Keratinocyte (primary cell): ENCODE results near the gene DNLZ. TPM values are rescaled to one million over a fixed set of nuclear protein-coding genes. Genes with fewer than 3 reads are reported as not detected.

ENCODE experiments used
- DNase-seq: peaks from one replicate; pipeline ENCODE4 v3.0.0-alpha.2; 2011; ENCODE audit warnings: low read depth, missing footprints, low spot score
- FAIRE-seq: peaks from 2 replicates; lab custom pipeline; 2011; peaks lifted over from hg19 to GRCh38; lab: Jason Lieb, UNC
- H2AFZ ChIP-seq: 2 replicates; pipeline ENCODE4 v1.6.0; 2012; ENCODE audit warnings: low read length, control low read depth, inconsistent platforms; ENCODE audit not compliant: control insufficient read depth
- H3K27ac ChIP-seq: 2 replicates; pipeline ENCODE4 v1.5.1; 2011; ENCODE audit warnings: low read length; ENCODE audit not compliant: control insufficient read depth, insufficient read depth
- H3K27me3 ChIP-seq: 3 replicates; pipeline ENCODE4 v1.6.0; 2011; ENCODE audit warnings: low read length; ENCODE audit not compliant: control insufficient read depth, insufficient read depth; ENCODE audit errors: extremely low read depth
- H3K36me3 ChIP-seq, 2 experiments: 2 replicates in 1 of 2; 3 replicates in 1 of 2; pipeline ENCODE4 v1.5.1; 2011; ENCODE audit warnings: low read length in 2 of 2, mild to moderate bottlenecking in 1 of 2; ENCODE audit not compliant: control insufficient read depth in 2 of 2, insufficient read depth in 2 of 2; ENCODE audit errors: extremely low read depth in 1 of 2
- H3K4me1 ChIP-seq: 3 replicates; pipeline ENCODE4 v1.5.1; 2011; ENCODE audit warnings: low read length; ENCODE audit not compliant: control insufficient read depth, insufficient read depth; ENCODE audit errors: extremely low read depth
- H3K4me2 ChIP-seq: 3 replicates; pipeline ENCODE4 v1.6.0; 2011; ENCODE audit warnings: low read depth, low read length; ENCODE audit not compliant: control insufficient read depth, insufficient read depth; ENCODE audit errors: extremely low read depth
- H3K4me3 ChIP-seq, 3 experiments: fragments of 200-600 bp in 1 of 3; sonication (generic) in 1 of 3; 2 replicates in 2 of 3; 3 replicates in 1 of 3; pipeline ENCODE4 v1.5.1; 2011 to 2016; ENCODE audit warnings: low read length in 3 of 3, mild to moderate bottlenecking in 3 of 3, control low read depth in 2 of 3, inconsistent platforms in 1 of 3, low read depth in 1 of 3, mixed read lengths in 1 of 3, mixed run types in 1 of 3, moderate library complexity in 1 of 3; ENCODE audit not compliant: control insufficient read depth in 2 of 3, insufficient read depth in 2 of 3; ENCODE audit errors: extremely low read depth in 1 of 3
- H3K79me2 ChIP-seq: 2 replicates; pipeline ENCODE4 v1.6.0; 2012; ENCODE audit warnings: low read length; ENCODE audit not compliant: control insufficient read depth, insufficient read depth
- H3K9ac ChIP-seq: 3 replicates; pipeline ENCODE4 v1.6.0; 2011; ENCODE audit warnings: low read length; ENCODE audit not compliant: control insufficient read depth, insufficient read depth; ENCODE audit errors: extremely low read depth
- H3K9me1 ChIP-seq: 3 replicates; pipeline ENCODE4 v1.6.0; 2011; ENCODE audit warnings: low read length; ENCODE audit not compliant: control insufficient read depth, insufficient read depth; ENCODE audit errors: extremely low read depth
- H3K9me3 ChIP-seq: 2 replicates; pipeline ENCODE4 v1.5.1; 2012; ENCODE audit warnings: low read depth, low read length; ENCODE audit not compliant: control insufficient read depth
- H4K20me1 ChIP-seq: 3 replicates; pipeline ENCODE4 v1.6.0; 2011; ENCODE audit warnings: low read length; ENCODE audit not compliant: control insufficient read depth, insufficient read depth; ENCODE audit errors: extremely low read depth
- CTCF ChIP-seq, 3 experiments: IDR thresholded peaks in 1 of 3; conservative IDR thresholded peaks in 1 of 3; optimal IDR thresholded peaks in 1 of 3; 2 replicates in 2 of 3; 3 replicates in 1 of 3; pipeline versions ENCODE3 to v1.5.1; 2011; ENCODE audit warnings: low read length in 3 of 3, mild to moderate bottlenecking in 3 of 3, moderate library complexity in 2 of 3, control low read depth in 1 of 3, inconsistent platforms in 1 of 3; ENCODE audit not compliant: insufficient read depth in 2 of 3; ENCODE audit errors: extremely low read depth in 1 of 3
- EZH2 ChIP-seq: IDR thresholded peaks from one replicate; pipeline ENCODE4 v1.6.1; 2012; ENCODE audit warnings: inconsistent platforms, mild to moderate bottlenecking, low read length, moderate library complexity
- dilution Hi-C: fragments of 300-500 bp; cut with MboI; formaldehyde crosslinking; loops from one replicate; pipeline ENCODE4 v1.7.0; 2020; ENCODE audit warnings: low sequenced_read_pairs; ENCODE audit not compliant: extremely low pct_ligation_motif_present
- polyA plus RNA-seq, 5 experiments: library from polyadenylated mRNA; depleted of rRNA in 3 of 5; stranded (reverse) in 3 of 5; stranded (forward) in 1 of 5; unstranded in 1 of 5; fragments of >200 nt; gene quantifications; 1 replicate in 1 of 5; 2 replicates in 3 of 5; 3 replicates in 1 of 5; pipeline versions ENCODE4 v1.2.1 to v1.2.3, GENCODE V29; 2011 to 2012; ENCODE audit warnings: missing spikeins in 2 of 5, low read depth in 1 of 5, low replicate concordance in 1 of 5

DNLZ gene
- polyA plus RNA-seq, 1 donor (not counting 4 experiments of a cell fraction or from before 2014, with no cell fraction given), result 6.7 TPM

- no peak overlapping the region for H3K4me2 ChIP-seq
Measured at GRCh38 chr9:136341769-136342168, 21.8 kb downstream of the DNLZ start.

GRCh38 chr9:136341042-136341655, 22.4 kb downstream of the DNLZ start:
- DNase-seq, result no peak
- peaks cover 17% of the 10 kb centered on the region for H3K4me1 ChIP-seq
- no peak overlapping the region for H3K4me3 ChIP-seq
- H3K79me2 ChIP-seq, result no peaks in the 10 kb centered on the region
- FAIRE-seq, result no peak
- no peaks in the 10 kb centered on the region for H3K9me3 ChIP-seq
- no peak overlapping the region for H2AFZ ChIP-seq
- no peaks in the 10 kb centered on the region for H3K36me3 ChIP-seq
- no peak for TF ChIP-seq CTCF (optimal IDR thresholded peaks at IDR 0.05 in 1 of 3, IDR thresholded peaks at IDR 0.05 in 1 of 3, conservative IDR thresholded peaks at IDR 0.05 in 1 of 3; ENCODE audit: extremely low read depth in 1 of 3, insufficient read depth in 2 of 3, low read length in 3 of 3)
- no peak for TF ChIP-seq EZH2
- no peak overlapping the region for H3K9ac ChIP-seq
- dilution Hi-C loops, result no loop called here
- no peak overlapping the region for H3K27ac ChIP-seq
- H3K9me1 ChIP-seq, result no peaks in the 10 kb centered on the region
- H3K4me2 ChIP-seq, result no peak overlapping the region
- peaks cover 4% of the 10 kb centered on the region for H3K27me3 ChIP-seq
- no peaks in the 10 kb centered on the region for H4K20me1 ChIP-seq

More at GRCh38 chr9:136341769-136342168, 21.8 kb downstream of the DNLZ start:
- Histone ChIP-seq H3K9ac (no peak overlapping the region), H3K36me3 (no peaks in the 10 kb centered on the region), H3K79me2 (no peaks in the 10 kb centered on the region), H3K4me3 (no peak overlapping the region), H3K9me3 (no peaks in the 10 kb centered on the region), H3K4me1 (peaks cover 20% of the 10 kb centered on the region), H3K27ac (no peak overlapping the region), H2AFZ (no peak overlapping the region), H3K9me1 (no peaks in the 10 kb centered on the region), H4K20me1 (no peaks in the 10 kb centered on the region), H3K27me3 (peaks cover 4% of the 10 kb centered on the region)
- no peak for FAIRE-seq
- DNase-seq, result no peak
- TF ChIP-seq EZH2, result no peak
- no peak for TF ChIP-seq CTCF (optimal IDR thresholded peaks at IDR 0.05 in 1 of 3, IDR thresholded peaks at IDR 0.05 in 1 of 3, conservative IDR thresholded peaks at IDR 0.05 in 1 of 3; ENCODE audit: extremely low read depth in 1 of 3, insufficient read depth in 2 of 3, low read length in 3 of 3)
- dilution Hi-C loops, result no loop called here
